ENCODE results near the gene PEX19. TPM values are rescaled to one million over a fixed set of nuclear protein-coding genes. Genes with fewer than 3 reads are reported as not detected.

Gene PEX19
- total RNA-seq, 4 donors from 2014 or later, result 21.2 to 39.7 (median 25.1) TPM

DNA sequence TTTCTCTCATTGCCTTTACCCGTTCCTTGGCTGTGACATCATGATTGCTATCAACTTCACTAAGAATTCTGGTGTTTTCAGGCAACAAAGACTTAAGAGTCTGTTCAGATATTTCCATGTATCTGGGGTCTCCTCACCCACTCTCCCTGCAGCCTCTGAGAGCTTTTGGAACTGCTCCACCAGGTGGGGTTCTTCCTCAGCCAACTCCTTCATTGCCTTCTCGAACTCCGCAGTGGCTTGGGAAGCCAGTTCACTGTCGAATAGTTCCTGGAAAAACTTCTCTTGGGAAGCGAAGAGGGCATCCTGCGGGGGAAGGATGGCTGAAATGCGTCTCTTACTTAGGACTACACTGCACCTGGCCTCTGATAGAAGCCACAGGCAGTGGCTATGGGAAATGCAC lies 2.1 kb downstream of the PEX19 start:
- Histone ChIP-seq H3K4me3 (no peak overlapping the region), H3K36me3 (peaks cover 25 to 55% (median 44%) of the 10 kb centered on the region in 3 donors), H3K27ac (no peak overlapping the region), H3K27me3 (no peaks in the 10 kb centered on the region), H3K9me3 (no peaks in the 10 kb centered on the region), H3K4me1 (peaks cover 17 to 42% (median 21%) of the 10 kb centered on the region in 3 donors)
- no peak for TF ChIP-seq POLR2A (IDR thresholded peaks at IDR 0.05)
- TF ChIP-seq CTCF (IDR thresholded peaks at IDR 0.05), result no peak
- intact Hi-C loops (cut with DNase I), result no loop called here
- WGBS, 2 donors, result 91 to 97% methylated on average over 4 to 7 of the region's 7 CpGs
- DNase-seq, result no peak

DNA sequence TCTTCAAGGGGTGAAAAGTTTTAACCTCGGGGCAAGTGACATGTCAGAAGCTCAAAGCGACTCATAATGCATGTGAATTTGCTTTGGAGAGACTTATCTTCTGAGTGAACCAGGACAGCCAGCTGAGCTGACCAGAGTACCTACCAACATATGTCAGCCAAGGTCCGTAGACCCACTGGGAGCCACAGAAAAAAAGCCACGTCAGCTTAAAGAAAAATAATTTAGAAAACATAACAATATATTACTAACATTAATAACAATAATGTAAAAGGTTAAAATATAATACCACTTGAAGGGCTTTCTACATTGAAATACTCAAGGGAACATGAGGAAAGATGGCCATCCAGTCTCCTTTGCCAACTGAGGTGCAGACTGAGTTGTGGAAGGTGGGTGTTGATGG lies 6.9 kb downstream of the PEX19 start:
- TF ChIP-seq CTCF (IDR thresholded peaks at IDR 0.05) (no peak), POLR2A (IDR thresholded peaks at IDR 0.05) (no peak)
- Histone ChIP-seq H3K36me3 (peaks cover 25 to 75% (median 45%) of the 10 kb centered on the region in 3 donors), H3K27ac (no peak overlapping the region), H3K9me3 (no peaks in the 10 kb centered on the region), H3K4me3 (no peak overlapping the region), H3K4me1 (peaks cover 0 to 2% (median under 1%) of the 10 kb centered on the region in 3 donors), H3K27me3 (no peaks in the 10 kb centered on the region)
- WGBS, 2 donors, result 91 to 96% methylated on average over 2 to 4 of the region's 4 CpGs
- intact Hi-C loops (cut with DNase I), result no loop called here
- no peak for DNase-seq

DNA sequence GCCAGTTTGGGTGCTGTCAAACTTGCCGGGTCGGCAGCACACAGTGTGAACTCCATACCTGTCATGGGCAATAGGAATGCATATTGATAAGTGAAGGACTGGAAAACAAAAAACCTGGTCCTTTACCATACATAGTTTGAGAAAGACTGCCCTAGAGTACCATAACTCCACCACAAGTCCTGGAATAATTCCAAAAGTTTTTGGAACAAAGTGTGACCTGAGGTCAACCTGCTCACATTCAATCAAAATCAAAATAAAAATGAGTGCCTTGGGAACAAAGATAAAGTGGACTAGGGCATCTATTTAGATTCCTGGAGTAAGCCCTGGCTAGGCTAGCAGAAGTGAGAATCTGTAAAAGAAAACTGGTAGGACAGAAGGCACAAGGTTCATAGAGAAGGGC lies 7.6 kb downstream of the PEX19 start:
- no peak overlapping the region for H3K27ac ChIP-seq
- WGBS, 2 donors, result 80 to 100% methylated on average over 2 of the region's 2 CpGs
- no peaks in the 10 kb centered on the region for H3K9me3 ChIP-seq
- intact Hi-C loops (cut with DNase I), result no loop called here
- H3K27me3 ChIP-seq, result no peaks in the 10 kb centered on the region
- H3K36me3 ChIP-seq, result peaks cover 25 to 69% (median 43%) of the 10 kb centered on the region in 3 donors
- no peak overlapping the region for H3K4me3 ChIP-seq
- H3K4me1 ChIP-seq, result no peaks in the 10 kb centered on the region
- TF ChIP-seq CTCF (IDR thresholded peaks at IDR 0.05) (no peak), POLR2A (IDR thresholded peaks at IDR 0.05) (no peak)
- no peak for DNase-seq

GRCh38 chr1:160271025-160271424 lies 13.9 kb downstream of the PEX19 start:
- H3K4me3 ChIP-seq, result no peak overlapping the region
- H3K27me3 ChIP-seq, result no peaks in the 10 kb centered on the region
- peaks cover 0 to 6% (median 0%) of the 10 kb centered on the region in 3 donors for H3K36me3 ChIP-seq
- H3K9me3 ChIP-seq, result no peaks in the 10 kb centered on the region
- TF ChIP-seq CTCF (IDR thresholded peaks at IDR 0.05) (no peak), POLR2A (IDR thresholded peaks at IDR 0.05) (no peak)
- no peaks in the 10 kb centered on the region for H3K4me1 ChIP-seq
- intact Hi-C loops (cut with DNase I), result no loop called here
- WGBS, 2 donors, result 94 to 100% methylated on average over 1 of the region's 1 CpG
- no peak overlapping the region for H3K27ac ChIP-seq
- DNase-seq, result no peak

DNA sequence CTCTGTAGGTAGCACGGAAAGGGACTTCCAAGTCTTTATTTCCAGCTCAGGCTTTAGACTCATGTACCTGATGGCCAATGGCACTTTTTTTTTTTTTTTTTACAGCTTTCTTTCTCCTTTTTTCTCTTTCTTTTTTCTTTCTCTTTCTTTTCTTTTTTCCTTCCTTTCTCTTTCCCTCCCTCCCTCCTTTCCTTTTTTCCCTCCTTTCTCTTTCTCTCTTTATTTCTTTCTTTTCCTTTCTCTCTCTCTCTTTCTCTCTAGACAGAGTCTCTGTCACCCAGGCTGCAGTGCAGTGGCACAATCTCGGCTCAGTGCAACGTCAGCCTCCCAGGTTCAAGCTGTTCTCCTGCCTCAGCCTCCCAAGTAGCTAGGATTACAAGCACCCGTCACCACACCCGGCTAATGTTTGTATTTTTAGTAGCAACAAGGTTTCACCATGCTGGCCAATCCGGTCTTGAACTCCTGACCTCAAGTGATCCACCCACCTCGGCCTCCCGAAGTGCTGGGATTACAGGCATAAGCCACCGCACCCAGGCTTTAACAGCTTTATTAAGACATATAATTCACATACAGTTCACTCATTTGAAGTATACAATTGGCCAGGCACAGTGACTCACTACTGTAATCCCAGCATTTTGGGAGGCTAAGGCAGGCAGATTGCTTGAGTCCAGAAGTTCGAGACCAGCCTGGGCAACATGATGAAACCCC lies 17.5 kb downstream of the PEX19 start:
- H3K27ac ChIP-seq, result no peak overlapping the region
- no peak for TF ChIP-seq CTCF (IDR thresholded peaks at IDR 0.05)
- no peak for TF ChIP-seq POLR2A (IDR thresholded peaks at IDR 0.05)
- no peaks in the 10 kb centered on the region for H3K9me3 ChIP-seq
- intact Hi-C loops (cut with DNase I), result no loop called here
- H3K27me3 ChIP-seq, result no peaks in the 10 kb centered on the region
- H3K36me3 ChIP-seq, result no peaks in the 10 kb centered on the region
- H3K4me3 ChIP-seq, result no peak overlapping the region
- H3K4me1 ChIP-seq, result peaks cover 0 to 9% (median 5%) of the 10 kb centered on the region in 3 donors
- no peak for DNase-seq
- WGBS, 2 donors, result 53 to 65% methylated on average over 9 of the region's 10 CpGs
